CD4-positive, alpha-beta T cell treated with Interleukin-15 for 1 hour (primary cell): ENCODE measurements around the gene C8G.
A peak's percentile ranks its signal among the peaks of the same experiment; 100 is the strongest.

Experiments used
- DNase-seq: peaks from one replicate; pipeline ENCODE4 v3.0.0-alpha.2; 2020

C8G gene

DNA sequence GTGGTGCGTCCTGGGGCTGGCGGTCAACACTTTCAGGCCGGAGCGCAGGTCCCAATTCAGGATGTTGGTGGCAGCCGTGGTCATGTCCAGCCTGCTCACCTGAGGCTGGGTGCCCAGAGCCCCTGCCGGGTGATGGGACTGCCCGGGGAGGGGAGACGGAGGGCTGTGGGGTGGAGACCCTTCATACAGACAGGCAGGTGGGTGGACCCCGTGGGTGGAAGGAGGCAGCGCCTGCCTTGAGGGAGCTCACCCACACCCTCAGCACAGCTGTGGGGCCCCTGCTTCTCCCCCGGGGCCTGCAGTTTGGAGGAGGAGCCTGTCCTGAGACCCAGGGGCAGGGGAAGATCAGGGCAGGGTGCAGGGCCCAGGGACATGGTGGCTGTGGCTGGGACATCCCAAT, 25.3 kb downstream of the C8G start:
- DNase-seq = no peak

DNA sequence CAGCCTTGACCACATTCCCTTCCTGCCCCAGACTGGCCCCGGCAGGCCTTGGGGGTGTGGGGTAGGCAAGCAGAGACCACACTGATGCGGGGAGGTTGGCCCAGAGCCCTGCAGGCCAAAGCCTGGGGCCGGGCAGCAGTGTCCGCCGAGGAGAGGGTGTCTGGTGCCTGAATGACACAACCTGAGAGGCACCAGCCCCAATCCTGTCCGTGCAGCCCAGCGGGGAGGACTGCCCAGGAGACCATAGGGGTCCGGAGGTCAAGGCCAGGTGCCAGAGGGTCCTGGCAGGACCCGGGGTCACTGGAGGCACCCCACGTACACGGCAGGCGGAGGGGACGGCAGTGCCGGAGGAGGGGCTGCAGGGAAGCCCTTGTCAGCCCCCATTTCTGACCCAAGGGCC, 26.7 kb downstream of the C8G start:
- DNase-seq = no peak

DNA sequence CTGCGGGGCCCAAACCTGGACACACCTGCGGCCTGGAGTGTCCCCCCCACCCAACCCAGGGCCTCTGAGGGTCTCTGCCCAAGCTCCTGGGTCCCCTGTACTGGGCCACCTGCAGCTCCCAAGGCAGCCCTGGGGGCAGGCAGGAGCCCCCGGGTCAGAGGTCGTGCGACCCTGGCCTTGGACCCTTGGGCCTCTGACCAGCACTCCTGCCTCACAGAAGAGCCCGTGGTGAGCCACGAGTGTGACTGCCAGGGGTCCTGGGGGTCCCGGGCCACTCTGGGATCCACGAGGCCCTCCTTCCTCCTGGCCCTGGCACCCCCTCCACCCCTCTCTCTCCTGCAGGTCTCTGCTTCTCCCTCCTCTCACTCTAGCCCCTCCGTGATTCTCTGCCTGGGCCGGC, 27.3 kb downstream of the C8G start:
- DNase-seq = no peak

DNA sequence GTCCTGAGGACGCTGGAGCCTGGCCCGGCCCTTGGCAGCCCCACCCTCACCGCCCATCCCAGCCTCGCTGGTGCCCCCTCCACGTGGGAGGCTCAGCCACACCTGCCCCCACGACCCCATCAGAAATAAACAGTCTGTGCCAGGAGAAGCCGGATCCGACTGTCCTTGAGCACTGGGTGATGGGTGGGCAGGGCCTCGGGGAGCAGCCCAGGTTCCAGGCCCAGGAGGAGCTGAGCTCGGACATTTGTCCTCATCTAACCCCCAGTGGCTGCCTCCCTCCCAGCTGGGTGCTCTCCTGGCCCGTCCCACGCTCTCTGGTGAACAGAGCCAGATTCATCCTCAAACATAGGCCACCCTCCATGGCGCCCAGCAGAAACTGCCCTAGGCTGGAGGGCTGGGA, 27.7 kb downstream of the C8G start:
- DNase-seq = no peak

DNA sequence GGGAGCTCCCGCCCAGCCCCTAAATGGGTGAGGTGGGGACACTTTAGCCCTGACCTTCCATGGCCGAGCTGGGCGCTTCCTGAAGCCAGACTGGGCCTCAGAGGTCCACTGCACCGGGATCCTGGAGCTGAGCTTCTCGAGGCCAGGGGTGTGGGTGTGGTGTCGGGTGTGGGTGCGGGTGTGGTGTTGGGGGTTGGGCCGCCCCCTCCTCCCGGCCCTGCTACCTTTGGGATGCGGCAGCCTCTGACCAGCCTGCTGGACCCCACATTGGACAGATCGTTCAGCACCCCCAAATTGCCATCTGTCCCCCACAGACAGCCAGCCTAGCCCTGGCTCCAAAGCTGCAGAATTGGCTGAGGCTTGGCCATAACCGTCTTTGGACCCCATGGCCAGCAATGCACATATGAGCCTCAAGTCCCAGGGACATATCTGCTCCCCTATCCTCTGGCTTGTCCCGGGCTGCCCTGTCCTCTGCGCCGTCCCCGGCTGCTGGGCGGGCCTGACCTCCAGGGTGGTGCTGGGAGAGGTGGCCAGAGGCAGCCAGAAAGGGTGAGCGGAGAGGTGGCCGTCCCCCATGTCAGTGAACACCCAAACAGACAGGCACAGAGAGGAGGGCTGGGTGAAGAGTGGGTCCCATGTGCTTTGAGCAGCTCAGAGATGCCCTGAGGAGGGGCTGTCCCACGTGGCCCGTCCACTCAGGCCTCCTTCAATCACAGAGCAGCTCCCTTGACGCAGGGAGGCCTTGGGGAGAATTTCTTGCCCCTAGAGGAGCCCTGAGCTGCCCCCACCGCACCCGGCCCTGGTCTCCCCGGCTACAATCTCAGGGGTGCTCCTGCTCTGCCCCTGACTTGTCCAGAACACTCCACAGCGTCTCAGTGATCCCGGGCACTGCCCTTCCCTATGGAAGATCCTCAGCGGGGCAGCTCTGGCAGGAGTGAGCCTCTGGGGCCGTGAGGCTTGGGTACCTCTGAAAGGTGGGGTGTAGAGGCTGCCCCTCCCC, 28.9 kb downstream of the C8G start:
- no peak for DNase-seq

DNA sequence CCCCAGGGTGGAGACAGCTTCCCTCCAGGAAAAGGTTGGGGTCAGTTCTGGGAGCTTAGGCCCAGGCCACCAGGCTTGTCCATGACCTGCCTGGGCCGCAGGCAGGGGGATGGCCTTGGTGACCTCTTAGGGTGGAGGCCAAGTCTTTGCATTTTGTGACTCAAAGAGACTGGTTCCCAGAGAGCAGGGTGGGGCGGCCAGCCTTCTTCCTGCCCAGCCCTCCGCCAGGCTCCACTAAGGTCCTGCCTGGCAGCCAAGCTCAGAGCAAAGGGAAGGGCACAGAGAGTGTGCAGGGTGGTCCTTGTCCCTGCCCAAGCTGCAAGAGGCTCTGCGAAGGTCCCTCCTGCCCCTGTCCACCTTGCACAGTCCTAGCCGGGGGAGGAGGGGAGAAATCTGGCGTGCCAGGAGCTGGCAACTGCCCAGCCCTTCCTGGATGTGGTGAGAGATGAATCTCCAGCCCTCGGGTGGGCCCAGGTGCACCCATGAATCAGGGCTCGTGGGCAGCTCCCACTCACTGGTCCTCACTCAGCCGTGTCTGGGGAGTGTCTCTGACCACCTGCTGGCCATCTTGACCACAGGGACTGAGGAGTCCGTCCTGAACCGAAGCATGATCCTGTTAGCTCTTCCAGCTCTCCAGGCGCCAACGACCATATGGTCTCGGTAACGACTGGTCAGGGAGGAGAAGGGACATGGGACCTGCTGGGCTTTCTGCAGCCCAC, 29.9 kb downstream of the C8G start:
- no peak for DNase-seq

DNA sequence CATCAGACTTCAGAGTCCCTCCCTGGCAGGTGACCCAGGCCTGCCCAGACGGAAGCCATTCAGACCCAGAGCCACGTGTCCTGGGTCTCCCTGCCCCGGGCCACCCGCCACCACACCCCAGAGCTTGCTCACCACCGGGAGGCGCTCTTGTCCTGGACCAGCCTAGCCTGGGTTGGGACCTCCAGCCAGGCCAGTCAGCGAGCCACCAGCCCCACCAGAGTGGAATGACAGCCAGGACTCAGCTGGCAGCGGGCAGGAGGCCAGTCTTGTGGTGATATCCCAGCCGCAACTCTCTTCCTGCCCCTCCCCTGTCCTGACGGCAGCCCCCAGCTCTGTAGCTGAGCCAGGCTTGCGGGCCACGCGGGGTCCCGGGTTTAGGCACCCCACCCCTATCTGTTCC, 30.6 kb downstream of the C8G start:
- DNase-seq = peak; percentile 35

DNA sequence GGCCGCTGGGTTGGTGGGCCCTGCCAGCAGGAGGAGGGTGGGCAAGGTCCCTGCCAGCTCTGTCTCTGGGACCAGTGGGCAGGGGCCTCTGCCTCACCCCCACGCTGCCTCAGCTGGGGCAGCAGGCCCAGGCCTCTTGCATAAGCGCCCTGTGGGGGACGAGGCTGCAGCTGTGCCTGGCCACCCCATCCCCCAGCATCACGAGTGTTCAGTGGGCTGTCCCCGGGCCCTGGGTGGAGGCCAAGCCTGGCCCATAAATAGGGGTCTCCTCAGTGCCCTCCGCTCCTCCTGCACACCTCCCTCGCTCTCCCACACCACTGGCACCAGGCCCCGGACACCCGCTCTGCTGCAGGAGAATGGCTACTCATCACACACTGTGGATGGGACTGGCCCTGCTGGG, 32.2 kb downstream of the C8G start, which contains the start of gene PTGDS:
TSS of gene PTGDS (plus strand) at position 282 of the 400 bp plus-strand sequence. CDS start at position 357, 75 bp downstream.
- DNase-seq = no peak

DNA sequence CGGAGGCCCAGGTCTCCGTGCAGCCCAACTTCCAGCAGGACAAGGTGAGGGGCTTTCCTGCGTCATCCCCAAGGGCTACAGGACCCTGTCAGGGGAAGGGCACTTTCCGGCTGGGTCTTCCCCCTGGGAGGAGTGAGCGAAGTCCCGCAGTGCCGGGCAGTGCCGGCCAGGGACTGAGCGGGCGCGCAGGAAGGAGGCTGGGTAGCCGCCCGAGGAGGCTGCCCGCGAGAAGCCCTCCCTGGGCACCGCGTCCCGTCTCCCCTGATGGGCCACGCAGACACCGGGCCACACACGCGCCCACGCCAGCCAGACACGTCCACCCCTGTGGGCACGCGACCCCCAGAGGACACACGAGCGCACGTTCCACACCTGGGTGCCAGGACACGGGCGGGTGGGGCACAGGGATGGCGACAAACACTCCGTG, 32.6 kb downstream of the C8G start:
- no peak for DNase-seq

DNA sequence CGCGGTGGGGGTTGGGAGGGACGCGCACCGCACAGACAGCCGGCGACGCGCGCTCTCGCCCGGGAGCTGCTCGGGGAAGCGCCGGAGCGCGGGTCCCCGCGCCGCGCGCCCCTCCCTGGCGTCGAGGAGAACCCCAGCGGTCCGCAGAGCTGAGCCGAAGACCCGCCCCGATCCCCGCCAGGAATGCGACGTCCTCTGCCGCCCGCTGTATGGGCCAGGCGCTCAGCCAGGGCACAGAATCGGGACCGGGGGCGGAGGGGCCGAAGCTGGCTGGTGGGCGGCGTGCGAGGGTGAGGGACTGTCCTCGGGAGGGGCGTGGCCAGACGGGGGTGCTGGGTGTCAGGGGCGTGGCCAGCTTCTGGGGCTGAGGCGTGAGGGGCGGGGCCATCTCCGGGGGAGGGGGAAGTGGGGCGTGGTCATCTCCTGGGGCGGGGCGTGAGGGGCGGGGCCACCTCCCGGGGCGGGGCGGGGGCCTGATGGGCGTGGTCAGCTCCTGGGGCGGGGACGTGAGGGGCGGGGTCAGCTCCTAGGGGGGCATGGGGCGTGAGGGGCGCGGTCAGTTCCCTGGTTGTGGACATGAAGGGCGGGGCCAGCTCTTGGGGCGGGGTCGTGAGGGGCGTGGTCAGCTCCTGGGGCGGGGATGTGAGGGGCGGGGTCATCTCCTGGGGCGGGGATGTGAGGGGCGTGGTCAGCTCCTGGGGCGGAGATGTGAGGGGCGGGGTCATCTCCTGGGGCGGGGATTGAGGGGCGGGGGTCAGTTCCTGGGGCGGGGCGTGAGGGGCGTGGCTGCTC, 33.2 kb downstream of the C8G start:
- peak; percentile 72 for DNase-seq

DNA sequence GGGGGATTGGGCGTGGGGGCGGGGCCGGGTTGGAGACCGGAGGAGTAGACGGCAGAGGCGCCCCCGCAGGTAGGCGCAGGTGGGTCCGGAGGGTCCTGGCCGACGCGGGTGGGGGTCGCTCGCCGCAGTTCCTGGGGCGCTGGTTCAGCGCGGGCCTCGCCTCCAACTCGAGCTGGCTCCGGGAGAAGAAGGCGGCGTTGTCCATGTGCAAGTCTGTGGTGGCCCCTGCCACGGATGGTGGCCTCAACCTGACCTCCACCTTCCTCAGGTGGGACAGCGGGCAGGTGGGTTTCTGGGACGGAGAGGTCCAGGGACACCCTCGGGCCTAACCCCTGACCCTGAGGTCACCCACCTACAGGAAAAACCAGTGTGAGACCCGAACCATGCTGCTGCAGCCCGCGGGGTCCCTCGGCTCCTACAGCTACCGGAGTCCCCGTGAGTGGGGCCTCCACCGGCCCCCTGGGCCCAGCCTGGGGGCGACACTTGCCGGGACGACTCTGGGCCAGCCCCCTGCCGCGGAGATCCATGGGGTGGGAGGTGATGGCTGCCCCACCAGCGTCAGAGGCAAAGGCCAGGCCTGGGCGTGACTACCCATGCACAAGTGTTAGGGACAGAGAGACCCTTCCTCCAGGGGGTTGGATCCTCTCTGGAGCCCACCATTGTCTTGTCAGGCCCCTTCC, 34.0 kb downstream of the C8G start:
- DNase-seq = no peak

DNA sequence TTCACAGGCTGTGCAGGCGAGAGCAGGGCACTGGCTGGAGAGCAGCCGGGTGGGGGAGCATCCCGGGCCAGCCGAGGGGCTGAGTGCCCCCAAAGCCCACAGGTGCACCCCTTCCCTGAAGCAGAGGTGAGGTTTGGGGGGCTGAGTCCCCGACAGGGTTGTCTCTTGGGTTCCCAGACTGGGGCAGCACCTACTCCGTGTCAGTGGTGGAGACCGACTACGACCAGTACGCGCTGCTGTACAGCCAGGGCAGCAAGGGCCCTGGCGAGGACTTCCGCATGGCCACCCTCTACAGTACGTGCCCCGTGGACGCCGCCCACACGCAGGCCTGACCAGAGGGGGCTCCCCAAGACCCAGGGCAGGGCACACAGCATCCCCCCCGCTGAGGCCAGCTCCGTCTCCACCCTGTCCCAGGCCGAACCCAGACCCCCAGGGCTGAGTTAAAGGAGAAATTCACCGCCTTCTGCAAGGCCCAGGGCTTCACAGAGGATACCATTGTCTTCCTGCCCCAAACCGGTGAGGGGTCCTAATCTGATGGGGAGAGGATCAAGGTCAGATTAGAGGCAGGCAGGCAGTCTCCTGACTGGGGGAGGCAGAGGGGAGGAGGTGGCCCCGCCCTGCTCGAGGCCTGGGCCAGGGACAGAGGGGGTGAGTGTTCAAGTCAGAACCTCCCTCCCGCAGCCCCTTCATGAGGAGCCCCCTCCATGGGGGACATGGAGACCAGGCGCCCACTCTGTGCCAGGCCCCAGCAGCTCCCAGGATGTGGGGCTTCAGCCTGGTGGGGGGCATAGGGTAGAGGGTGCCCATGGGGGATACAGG, 34.9 kb downstream of the C8G start:
- DNase-seq = no peak

DNA sequence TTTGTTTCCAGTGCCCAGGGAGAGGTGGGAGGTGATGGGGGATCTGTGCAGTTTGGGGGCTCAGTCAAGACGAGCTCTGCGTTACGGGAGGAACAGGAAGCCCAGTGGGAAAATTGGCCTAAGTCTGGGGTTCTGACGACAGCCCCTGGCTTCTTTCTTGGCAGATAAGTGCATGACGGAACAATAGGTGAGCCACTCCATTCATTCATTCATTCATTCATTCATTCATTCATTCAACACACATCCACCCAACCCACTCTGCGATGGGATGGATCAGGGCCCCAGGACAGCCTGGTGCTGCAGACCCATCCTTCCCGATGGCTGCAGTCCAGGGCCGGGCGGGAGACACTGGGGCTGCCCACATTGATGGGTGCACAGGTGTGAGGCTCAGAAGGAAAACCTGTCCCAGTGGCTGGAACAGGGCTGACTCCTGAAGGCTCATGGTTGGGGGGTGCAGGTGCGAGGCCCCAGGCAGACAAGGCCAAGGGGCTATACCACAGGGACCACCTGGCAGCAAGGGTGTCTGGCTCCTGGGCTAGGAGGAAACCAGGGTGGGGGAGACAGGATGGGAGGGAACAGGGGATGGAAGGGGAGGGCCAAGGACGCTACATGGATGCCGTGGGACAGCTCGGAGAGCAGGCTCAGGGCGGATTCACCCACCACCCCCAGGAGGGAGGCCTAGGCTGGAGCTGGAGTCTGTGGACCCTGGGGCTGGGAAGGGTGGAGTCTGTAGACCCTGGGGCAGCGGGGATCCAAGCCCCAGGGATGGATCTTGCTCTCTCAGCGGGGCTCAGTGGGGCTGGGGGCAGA, 35.8 kb downstream of the C8G start:
- no peak for DNase-seq

DNA sequence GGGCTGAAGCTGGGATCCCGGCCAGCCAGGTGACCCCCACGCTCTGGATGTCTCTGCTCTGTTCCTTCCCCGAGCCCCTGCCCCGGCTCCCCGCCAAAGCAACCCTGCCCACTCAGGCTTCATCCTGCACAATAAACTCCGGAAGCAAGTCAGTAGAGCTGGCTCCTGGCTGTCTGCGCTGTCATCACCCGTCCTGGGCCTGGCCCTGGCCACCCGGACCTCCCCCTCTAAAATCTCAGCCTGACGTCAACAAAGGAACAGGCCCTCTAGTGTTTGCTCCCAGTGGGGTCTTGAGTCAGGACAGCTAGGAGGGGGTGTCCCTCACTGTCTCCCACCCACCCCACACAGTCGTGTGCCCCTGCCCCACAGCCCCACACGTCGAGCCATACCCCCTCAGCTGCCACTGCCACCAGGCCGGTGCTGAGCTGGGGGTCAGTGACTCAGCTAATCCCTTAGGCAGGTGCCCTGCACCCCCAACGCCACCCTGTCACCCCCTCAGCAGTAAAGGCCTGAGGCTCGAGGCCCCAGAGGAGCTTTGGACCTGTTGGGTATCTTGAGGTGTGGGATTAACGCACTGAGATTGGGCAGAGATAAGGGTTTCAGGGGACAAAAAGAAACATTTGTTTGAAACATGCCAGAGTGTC, 36.7 kb downstream of the C8G start:
- DNase-seq = no peak

DNA sequence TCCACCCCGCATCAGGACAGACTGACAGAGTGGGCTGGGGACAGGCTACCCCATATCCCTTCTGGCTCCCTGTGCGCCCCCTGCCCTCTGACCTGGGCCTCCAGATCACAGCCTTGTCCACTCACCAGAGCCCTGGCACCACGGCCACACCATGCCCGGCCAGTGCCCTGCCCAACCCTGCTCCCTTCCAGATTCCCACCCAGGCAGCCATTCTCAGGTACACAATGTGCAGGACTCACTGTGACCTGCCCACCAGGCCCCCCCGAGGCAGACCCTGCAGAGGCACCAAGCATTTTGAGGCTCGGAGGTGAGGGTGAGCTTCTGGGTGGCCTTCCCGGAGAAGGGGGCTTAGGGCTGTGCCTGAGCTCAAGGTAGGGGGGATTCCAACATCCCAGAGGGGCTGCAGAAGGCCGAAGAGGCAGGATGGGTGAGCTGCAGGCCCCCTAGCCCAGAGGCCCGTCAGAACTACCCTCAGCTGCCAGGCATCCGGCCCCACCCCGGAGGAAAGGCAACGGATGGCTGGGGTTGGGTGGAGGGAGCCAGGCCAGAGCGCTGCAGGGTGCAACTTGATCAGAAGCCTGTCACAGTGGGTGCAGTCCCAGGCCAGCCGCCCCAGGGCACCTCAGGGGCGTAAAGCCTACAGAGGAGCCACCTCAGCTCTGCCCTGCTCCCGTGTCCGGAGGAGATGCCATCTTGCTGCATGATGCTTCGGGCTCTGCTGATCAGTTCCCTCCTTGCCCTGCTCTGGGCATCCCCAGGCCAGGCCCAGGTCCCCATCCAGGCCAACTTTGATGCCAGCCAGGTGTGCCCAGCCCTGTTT, 37.4 kb downstream of the C8G start, which contains the start of gene LCNL1:
TSS of gene LCNL1 (plus strand) at position 762 of the 820 bp plus-strand sequence. CDS start 594 bp downstream, outside the sequence.
- DNase-seq = no peak

DNA sequence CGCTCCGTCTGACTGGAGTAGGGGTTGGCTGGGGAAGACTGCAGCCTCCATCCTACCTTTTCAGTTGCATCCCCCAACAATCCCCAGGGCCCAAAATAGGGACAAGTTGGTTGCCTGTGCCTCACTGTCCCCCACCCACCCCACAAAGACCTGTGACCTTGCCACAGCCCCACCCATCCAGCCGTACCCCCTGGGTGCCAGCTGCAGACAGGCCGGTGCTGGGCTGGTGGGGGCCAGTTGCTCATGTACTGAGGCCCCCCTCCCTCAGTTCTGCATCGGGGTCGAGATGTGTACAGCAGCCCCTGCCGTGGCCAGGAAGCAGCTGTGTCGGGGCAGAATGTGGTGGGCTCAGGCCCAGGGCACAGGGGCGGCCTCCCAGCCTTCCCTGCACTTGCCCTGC, 38.1 kb downstream of the C8G start:
- no peak for DNase-seq

DNA sequence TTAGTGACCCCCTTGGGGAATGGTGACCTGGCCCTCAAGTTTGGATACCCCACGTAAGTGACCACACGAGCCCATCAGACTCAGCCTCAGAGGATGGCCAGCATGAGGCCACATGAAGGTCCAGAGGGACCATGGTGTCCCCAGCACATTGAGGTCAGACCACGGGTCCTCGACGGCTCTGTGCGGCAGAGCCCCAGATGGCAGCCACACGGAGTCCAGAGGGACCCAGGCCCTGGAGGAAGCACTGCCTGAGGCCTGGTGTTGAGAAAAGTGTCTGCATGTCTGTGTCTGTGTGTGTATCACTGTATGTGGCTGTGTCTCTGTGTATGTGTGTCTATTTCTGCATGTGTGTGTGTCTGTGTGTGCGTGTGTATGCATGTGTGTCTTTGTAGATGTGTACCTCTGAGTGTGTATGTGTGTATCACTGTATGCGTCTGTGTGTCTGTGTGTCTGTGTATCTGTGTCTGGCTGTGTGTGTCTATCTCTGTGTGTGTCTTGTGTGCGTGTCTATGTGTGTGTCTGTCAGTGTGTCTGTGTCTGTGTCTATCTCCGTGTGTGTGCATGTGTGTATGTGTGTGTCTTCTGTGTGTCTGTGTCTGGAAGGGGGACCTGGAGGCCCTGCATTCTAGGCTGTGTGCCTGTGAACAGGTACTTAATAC, 38.7 kb downstream of the C8G start:
- no peak for DNase-seq

DNA sequence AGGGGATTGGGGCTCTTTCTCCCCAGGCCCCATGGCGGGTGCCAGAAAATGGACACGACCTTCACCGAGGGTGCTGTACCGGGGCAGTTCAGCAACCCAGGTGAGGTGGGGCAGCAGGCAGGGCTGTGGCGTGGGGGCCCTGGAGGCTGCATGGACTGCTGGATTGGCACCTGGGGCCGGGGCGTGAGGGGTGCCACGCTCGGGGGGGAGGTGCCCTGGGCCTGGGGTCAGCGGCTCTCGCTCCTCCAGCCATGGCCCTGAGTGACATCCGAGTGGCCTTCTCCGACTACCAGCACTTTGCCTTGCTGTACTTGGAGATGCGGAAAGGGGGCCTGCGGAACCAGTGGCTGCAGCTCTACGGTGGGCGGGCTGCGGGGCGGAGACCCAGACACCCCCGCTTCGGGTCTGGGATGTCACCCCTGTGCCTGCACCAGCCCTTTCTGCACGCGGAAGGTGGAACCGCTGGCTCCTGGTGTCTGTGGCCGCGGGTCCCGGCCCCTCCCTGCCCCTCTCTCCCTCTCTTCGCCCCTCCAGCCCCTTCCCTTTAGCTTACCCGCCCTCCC, 39.5 kb downstream of the C8G start:
- DNase-seq = no peak
